HG03432 (cell line): ENCODE data around the gene RHBDD1.
"Not testable (repeated sequence)": the region's sequence is repeated elsewhere in the genome, so short reads cannot be mapped to it uniquely, and the experiment has no call there.

Experiments
- ATAC-seq: cut with Tn5 transposase; IDR thresholded peaks from one replicate; pipeline ENCODE4 v1.9.1; 2021; ENCODE audit warnings: mild to moderate bottlenecking, moderate library complexity; ENCODE audit not compliant: unreplicated experiment

The RHBDD1 gene

GRCh38 chr2:226799211-226799975 is 36.5 kb upstream of the RHBDD1 start, which contains the start of gene IRS1:
Gene IRS1 (minus strand): TSS chr2:226799820. CDS start chr2:226798738, 1,082 bp downstream.
- ATAC-seq = peak; percentile 52

GRCh38 chr2:226799976-226800940 is 35.6 kb upstream of the RHBDD1 start:
- no peak for ATAC-seq

- ATAC-seq = peak; percentile 78
Measured at GRCh38 chr2:226800941-226801784, 34.7 kb upstream of the RHBDD1 start.

- no peak for ATAC-seq
Measured at GRCh38 chr2:226802573-226802972, 33.3 kb upstream of the RHBDD1 start.

- ATAC-seq = no peak
Measured at GRCh38 chr2:226803410-226803809, 32.4 kb upstream of the RHBDD1 start.

GRCh38 chr2:226813148-226813701 is 22.6 kb upstream of the RHBDD1 start:
- ATAC-seq = no peak

- ATAC-seq = no peak
Measured at GRCh38 chr2:226818930-226819329, 16.9 kb upstream of the RHBDD1 start.

- ATAC-seq = no peak
Measured at GRCh38 chr2:226825056-226825455, 10.8 kb upstream of the RHBDD1 start.

GRCh38 chr2:226828191-226828590 is 7.7 kb upstream of the RHBDD1 start:
- ATAC-seq = no peak

- no peak for ATAC-seq
Measured at GRCh38 chr2:226829721-226830631, 5.9 kb upstream of the RHBDD1 start.

GRCh38 chr2:226831266-226831665 is 4.6 kb upstream of the RHBDD1 start:
- no peak for ATAC-seq

GRCh38 chr2:226832061-226832460 is 3.8 kb upstream of the RHBDD1 start:
- ATAC-seq = no peak

GRCh38 chr2:226834880-226835279 is 974 bp upstream of the RHBDD1 start:
- ATAC-seq = not testable (repeated sequence)

- peak; percentile 31 for ATAC-seq
Measured at GRCh38 chr2:226835420-226835795, 446 bp upstream of the RHBDD1 start.

GRCh38 chr2:226836548-226836885 is 663 bp downstream of the RHBDD1 start:
- no peak for ATAC-seq

GRCh38 chr2:226837334-226837733 is 1.5 kb downstream of the RHBDD1 start:
- ATAC-seq = no peak

- ATAC-seq = no peak
Measured at GRCh38 chr2:226837787-226838603, 2.1 kb downstream of the RHBDD1 start.

- ATAC-seq = no peak
Measured at GRCh38 chr2:226838722-226839121, 2.9 kb downstream of the RHBDD1 start.

GRCh38 chr2:226839161-226839560 is 3.3 kb downstream of the RHBDD1 start:
- ATAC-seq = no peak
